ENCODE data around the gene TIGAR.

Gene TIGAR

GRCh38 chr12:4281173-4281654, 39.8 kb upstream of the TIGAR start:
- DNase-seq (ENCODE audit: extremely low read depth, insufficient read length): no peak
- no peak for TF ChIP-seq CTCF (IDR thresholded peaks at IDR 0.05; ENCODE audit: insufficient read depth, low read length, poor library complexity, severe bottlenecking)
- H3K4me3 ChIP-seq (replicated peaks; ENCODE audit: low read depth, low read length): no peak overlapping the region
- peaks cover 76% of the 10 kb centered on the region for H3K36me3 ChIP-seq (ENCODE audit: control insufficient read depth, insufficient read depth, low read length)
- H3K27me3 ChIP-seq (replicated peaks; ENCODE audit: control insufficient read depth, insufficient read depth, low read length): no peaks in the 10 kb centered on the region

GRCh38 chr12:4282103-4282891, 38.7 kb upstream of the TIGAR start:
- TF ChIP-seq CTCF (IDR thresholded peaks at IDR 0.05; ENCODE audit: insufficient read depth, low read length, poor library complexity, severe bottlenecking): no peak
- no peak for DNase-seq (ENCODE audit: extremely low read depth, insufficient read length)
- Histone ChIP-seq H3K36me3 (ENCODE audit: control insufficient read depth, insufficient read depth, low read length) (peaks cover 81% of the 10 kb centered on the region), H3K27me3 (replicated peaks; ENCODE audit: control insufficient read depth, insufficient read depth, low read length) (no peaks in the 10 kb centered on the region), H3K4me3 (replicated peaks; ENCODE audit: low read depth, low read length) (no peak overlapping the region)

- DNase-seq (ENCODE audit: extremely low read depth, insufficient read length): no peak
- H3K36me3 ChIP-seq (ENCODE audit: control insufficient read depth, insufficient read depth, low read length): peaks cover 79% of the 10 kb centered on the region
- H3K4me3 ChIP-seq (replicated peaks; ENCODE audit: low read depth, low read length): no peak overlapping the region
- no peaks in the 10 kb centered on the region for H3K27me3 ChIP-seq (replicated peaks; ENCODE audit: control insufficient read depth, insufficient read depth, low read length)
- peak; percentile 4 for TF ChIP-seq CTCF (IDR thresholded peaks at IDR 0.05; ENCODE audit: insufficient read depth, low read length, poor library complexity, severe bottlenecking)
These were observed 38.0 kb upstream of the TIGAR start for GRCh38 chr12:4282892-4283511.

GRCh38 chr12:4283512-4284255, 37.3 kb upstream of the TIGAR start:
- peaks cover 79% of the 10 kb centered on the region for H3K36me3 ChIP-seq (ENCODE audit: control insufficient read depth, insufficient read depth, low read length)

GRCh38 chr12:4284306-4284705, 36.7 kb upstream of the TIGAR start:
- no peak for TF ChIP-seq CTCF (IDR thresholded peaks at IDR 0.05; ENCODE audit: insufficient read depth, low read length, poor library complexity, severe bottlenecking)
- peaks cover 82% of the 10 kb centered on the region for H3K36me3 ChIP-seq (ENCODE audit: control insufficient read depth, insufficient read depth, low read length)
- no peaks in the 10 kb centered on the region for H3K27me3 ChIP-seq (replicated peaks; ENCODE audit: control insufficient read depth, insufficient read depth, low read length)

More at GRCh38 chr12:4283512-4284255, 37.3 kb upstream of the TIGAR start:
- no peak for DNase-seq (ENCODE audit: extremely low read depth, insufficient read length)
- no peak for TF ChIP-seq CTCF (IDR thresholded peaks at IDR 0.05; ENCODE audit: insufficient read depth, low read length, poor library complexity, severe bottlenecking)
- Histone ChIP-seq H3K27me3 (replicated peaks; ENCODE audit: control insufficient read depth, insufficient read depth, low read length) (no peaks in the 10 kb centered on the region), H3K4me3 (replicated peaks; ENCODE audit: low read depth, low read length) (no peak overlapping the region)

More at GRCh38 chr12:4284306-4284705, 36.7 kb upstream of the TIGAR start:
- no peak for DNase-seq (ENCODE audit: extremely low read depth, insufficient read length)
- H3K4me3 ChIP-seq (replicated peaks; ENCODE audit: low read depth, low read length): no peak overlapping the region
